Ovary (tissue), 3 donors: Measurements from ENCODE around the gene AMFR.

Experiments
- CTCF ChIP-seq, 3 donors: fragments of 450-650 bp in 2 of 3; fragments of 200-600 bp in 1 of 3; IDR thresholded peaks; one replicate each; pipeline versions ENCODE4 v1.5.1 to v1.8.0; 2016 to 2022; ENCODE audit warnings: antibody characterized with exemption in 3 of 3, mild to moderate bottlenecking in 1 of 3
- EP300 ChIP-seq: sonication (generic); formaldehyde crosslinking; IDR thresholded peaks from one replicate; pipeline ENCODE4 v1.6.1; 2017; ENCODE audit warnings: antibody characterized with exemption
- POLR2A ChIP-seq: fragments of 450-650 bp; IDR thresholded peaks from one replicate; pipeline ENCODE4 v1.6.1; 2017; ENCODE audit warnings: antibody characterized with exemption, mild to moderate bottlenecking, moderate library complexity
- donor health status: DM: no; HTN: no; CAD: no.

GRCh38 chr16:56312556-56312955 lies 112.8 kb downstream of the AMFR start:
- TF ChIP-seq POLR2A (no peak), CTCF (IDR thresholded peaks at IDR 0.05) (no peak), EP300 (no peak)
